ENCODE data around the gene COL2A1. TPM values are rescaled to one million over a fixed set of nuclear protein-coding genes. Genes with fewer than 3 reads are reported as not detected.

COL2A1 gene
- total RNA-seq, 2 donors from 2014 or later, result 12.4 to 21.0 TPM

- H3K27ac Mint-ChIP-seq, result no peak overlapping the region
- WGBS, 2 experiments (ENCODE audit: insufficient coverage in 1 of 2, insufficient read length in 1 of 2), result 94 to 100% methylated on average over 4 to 8 of the region's 8 CpGs
- no peaks in the 10 kb centered on the region for H3K36me3 Mint-ChIP-seq (ENCODE audit: low read depth)
- H3K9ac ChIP-seq (ENCODE audit: extremely low read depth, low read length, poor library complexity, severe bottlenecking), result no peak overlapping the region
- peak; percentile 30 for DNase-seq
- TF ChIP-seq CTCF (conservative IDR thresholded peaks at IDR 0.05), result no peak
- H3K9me3 Mint-ChIP-seq, result no peaks in the 10 kb centered on the region
- H3K4me3 Mint-ChIP-seq, result no peak overlapping the region
- no peak overlapping the region for H3K4me3 ChIP-seq (ENCODE audit: low read length)
- H3K27ac ChIP-seq (ENCODE audit: low read depth, low read length), result no peak overlapping the region
- H3K27me3 Mint-ChIP-seq (ENCODE audit: insufficient read depth), result peaks cover 93% of the 10 kb centered on the region
- H3K9me3 ChIP-seq (ENCODE audit: control insufficient read depth, low read length), result no peaks in the 10 kb centered on the region
- peaks cover 17% of the 10 kb centered on the region for H3K4me1 Mint-ChIP-seq
- no peaks in the 10 kb centered on the region for H3K36me3 ChIP-seq (ENCODE audit: control insufficient read depth, insufficient read depth, low read length)
- peaks cover 21% of the 10 kb centered on the region for H3K27me3 ChIP-seq (ENCODE audit: control insufficient read depth, insufficient read depth, low read length, poor library complexity, severe bottlenecking)
- peaks cover 9% of the 10 kb centered on the region for H3K4me1 ChIP-seq (ENCODE audit: control insufficient read depth, insufficient read depth, low read length)
These were observed 30.8 kb upstream of the COL2A1 start for GRCh38 chr12:48034835-48035805.

GRCh38 chr12:48033451-48033850, 29.2 kb upstream of the COL2A1 start:
- 94 to 100% methylated on average over 1 of the region's 1 CpG for WGBS, 2 experiments (ENCODE audit: insufficient coverage in 1 of 2, insufficient read length in 1 of 2)

GRCh38 chr12:48032597-48032996, 28.3 kb upstream of the COL2A1 start:
- TF ChIP-seq CTCF (conservative IDR thresholded peaks at IDR 0.05), result no peak
- H3K4me1 Mint-ChIP-seq, result peaks cover 17% of the 10 kb centered on the region

More at GRCh38 chr12:48033451-48033850, 29.2 kb upstream of the COL2A1 start:
- Mint-ChIP-seq H3K4me1 (peaks cover 22% of the 10 kb centered on the region), H3K27ac (no peak overlapping the region), H3K27me3 (ENCODE audit: insufficient read depth) (peaks cover 93% of the 10 kb centered on the region), H3K9me3 (no peaks in the 10 kb centered on the region), H3K4me3 (no peak overlapping the region), H3K36me3 (ENCODE audit: low read depth) (no peaks in the 10 kb centered on the region)
- Histone ChIP-seq H3K9ac (ENCODE audit: extremely low read depth, low read length, poor library complexity, severe bottlenecking) (no peak overlapping the region), H3K27ac (ENCODE audit: low read depth, low read length) (no peak overlapping the region), H3K9me3 (ENCODE audit: control insufficient read depth, low read length) (no peaks in the 10 kb centered on the region), H3K36me3 (ENCODE audit: control insufficient read depth, insufficient read depth, low read length) (no peaks in the 10 kb centered on the region), H3K4me1 (ENCODE audit: control insufficient read depth, insufficient read depth, low read length) (peaks cover 10% of the 10 kb centered on the region), H3K27me3 (ENCODE audit: control insufficient read depth, insufficient read depth, low read length, poor library complexity, severe bottlenecking) (peaks cover 27% of the 10 kb centered on the region), H3K4me3 (ENCODE audit: low read length) (no peak overlapping the region)
- TF ChIP-seq CTCF (conservative IDR thresholded peaks at IDR 0.05), result no peak
- peak; percentile 42 for DNase-seq

More at GRCh38 chr12:48032597-48032996, 28.3 kb upstream of the COL2A1 start:
- H3K27me3 ChIP-seq (ENCODE audit: control insufficient read depth, insufficient read depth, low read length, poor library complexity, severe bottlenecking), result peaks cover 33% of the 10 kb centered on the region
- no peaks in the 10 kb centered on the region for H3K36me3 Mint-ChIP-seq (ENCODE audit: low read depth)
- DNase-seq, result no peak
- H3K27ac ChIP-seq (ENCODE audit: low read depth, low read length), result no peak overlapping the region
- H3K9ac ChIP-seq (ENCODE audit: extremely low read depth, low read length, poor library complexity, severe bottlenecking), result no peak overlapping the region
- H3K4me1 ChIP-seq (ENCODE audit: control insufficient read depth, insufficient read depth, low read length), result peaks cover 10% of the 10 kb centered on the region
- no peak overlapping the region for H3K4me3 Mint-ChIP-seq
- no peaks in the 10 kb centered on the region for H3K9me3 ChIP-seq (ENCODE audit: control insufficient read depth, low read length)
- no peak overlapping the region for H3K27ac Mint-ChIP-seq
- no peaks in the 10 kb centered on the region for H3K9me3 Mint-ChIP-seq
- no peaks in the 10 kb centered on the region for H3K36me3 ChIP-seq (ENCODE audit: control insufficient read depth, insufficient read depth, low read length)
- H3K27me3 Mint-ChIP-seq (ENCODE audit: insufficient read depth), result peaks cover 95% of the 10 kb centered on the region
- 100% methylated on average over 1 of the region's 1 CpG; no CpG with 5 or more reads in 1 of the 2 experiments for WGBS, 2 experiments (ENCODE audit: insufficient coverage in 1 of 2, insufficient read length in 1 of 2)
- no peak overlapping the region for H3K4me3 ChIP-seq (ENCODE audit: low read length)

All from endodermal cell (in vitro differentiated cells).